Karpas-422 (cell line): ENCODE data around the gene LTO1. TPM values are rescaled to one million over a fixed set of nuclear protein-coding genes. Genes with fewer than 3 reads are reported as not detected.
"Not testable (repeated sequence)": the region's sequence is repeated elsewhere in the genome, so short reads cannot be mapped to it uniquely, and the experiment has no call there.

Source experiments
- DNase-seq: peaks from one replicate; pipeline ENCODE4 v3.0.0-alpha.2; 2015
- H2AFZ ChIP-seq: fragments of 200-600 bp; sonication (generic); 2 replicates; pipeline ENCODE4 v1.6.1; 2014; ENCODE audit warnings: antibody characterized with exemption, low read length, mixed read lengths
- H3K27ac ChIP-seq: fragments of 200-600 bp; sonication (generic); 2 replicates; pipeline ENCODE4 v1.5.1; 2014; ENCODE audit warnings: mild to moderate bottlenecking, low read length, moderate library complexity
- H3K27me3 ChIP-seq: fragments of 200-600 bp; sonication (generic); 2 replicates; pipeline ENCODE4 v1.6.1; 2014; ENCODE audit warnings: low read length, mixed read lengths
- H3K36me3 ChIP-seq: fragments of 200-600 bp; sonication (generic); 2 replicates; pipeline ENCODE4 v1.6.1; 2014; ENCODE audit warnings: low read length, mixed read lengths; ENCODE audit not compliant: insufficient read depth
- H3K4me1 ChIP-seq: fragments of 200-600 bp; sonication (generic); 2 replicates; pipeline ENCODE4 v1.6.1; 2014; ENCODE audit warnings: mild to moderate bottlenecking, low read length, mixed read lengths
- H3K4me2 ChIP-seq: fragments of 200-600 bp; sonication (generic); 2 replicates; pipeline ENCODE4 v1.6.1; 2014; ENCODE audit warnings: low read length, low read depth, mild to moderate bottlenecking; ENCODE audit not compliant: poor library complexity, severe bottlenecking
- H3K4me3 ChIP-seq: fragments of 200-600 bp; sonication (generic); 2 replicates; pipeline ENCODE4 v1.5.1; 2014; ENCODE audit warnings: mild to moderate bottlenecking, antibody characterized with exemption, low read length, mixed read lengths
- H3K79me2 ChIP-seq: fragments of 200-600 bp; sonication (generic); 2 replicates; pipeline ENCODE4 v1.6.1; 2014; ENCODE audit warnings: mild to moderate bottlenecking, low read length, mixed read lengths
- H3K9ac ChIP-seq: fragments of 200-600 bp; sonication (generic); 2 replicates; pipeline ENCODE4 v1.6.0; 2014; ENCODE audit warnings: low read length
- H3K9me2 ChIP-seq: fragments of 200-600 bp; sonication (generic), shearing (Covaris generic); replicated peaks from 2 replicates; pipeline ENCODE4 v1.6.0; 2014; ENCODE audit warnings: mild to moderate bottlenecking, low read length, moderate library complexity; ENCODE audit not compliant: insufficient read depth
- H3K9me3 ChIP-seq: fragments of 300-700, 200-600 bp; sonication (generic); 2 replicates; pipeline ENCODE4 v1.6.1; 2014; ENCODE audit warnings: low read length, mixed read lengths
- H4K20me1 ChIP-seq: fragments of 200-600 bp; sonication (generic); 2 replicates; pipeline ENCODE4 v1.6.1; 2014; ENCODE audit warnings: mild to moderate bottlenecking, antibody characterized with exemption, low read length, low read depth; ENCODE audit not compliant: insufficient read depth
- total RNA-seq: library from RNA; depleted of rRNA; stranded (reverse); fragments of >200 nt; shearing (Covaris generic); gene quantifications from 2 replicates; pipeline ENCODE4 v1.2.3, GENCODE V29; 2014; ENCODE audit warnings: low replicate concordance

LTO1 gene
- total RNA-seq, 1 experiment from 2014 or later = 26.2 TPM

DNA sequence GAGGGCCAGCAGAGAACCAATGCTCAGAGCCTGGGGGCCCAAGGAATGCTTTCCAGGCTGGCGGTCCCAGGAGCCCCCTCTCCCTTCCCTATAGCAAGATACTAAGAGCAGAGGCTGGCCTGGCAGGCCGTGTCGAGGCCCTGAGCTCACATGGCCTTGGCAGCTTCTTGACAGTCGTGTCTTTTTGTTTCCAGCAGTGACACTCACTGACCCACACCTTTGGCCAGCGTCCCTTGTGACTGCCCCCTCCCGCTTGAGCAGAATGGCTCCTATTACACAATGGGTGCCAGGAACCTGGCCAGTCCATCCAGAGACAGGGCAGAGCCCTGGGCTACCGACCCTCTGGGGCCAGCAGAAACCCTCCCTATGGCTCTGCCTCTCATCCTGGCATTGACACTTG is 40.6 kb downstream of the LTO1 start:
- Histone ChIP-seq H3K27me3 (no peaks in the 10 kb centered on the region), H3K36me3 (no peaks in the 10 kb centered on the region), H3K27ac (no peak overlapping the region), H3K9me3 (no peaks in the 10 kb centered on the region), H3K4me2 (no peak overlapping the region), H3K9me2 (no peaks in the 10 kb centered on the region), H3K9ac (no peak overlapping the region), H3K4me3 (no peak overlapping the region), H4K20me1 (no peaks in the 10 kb centered on the region), H3K4me1 (no peaks in the 10 kb centered on the region), H2AFZ (no peak overlapping the region), H3K79me2 (no peaks in the 10 kb centered on the region)
- DNase-seq = no peak

DNA sequence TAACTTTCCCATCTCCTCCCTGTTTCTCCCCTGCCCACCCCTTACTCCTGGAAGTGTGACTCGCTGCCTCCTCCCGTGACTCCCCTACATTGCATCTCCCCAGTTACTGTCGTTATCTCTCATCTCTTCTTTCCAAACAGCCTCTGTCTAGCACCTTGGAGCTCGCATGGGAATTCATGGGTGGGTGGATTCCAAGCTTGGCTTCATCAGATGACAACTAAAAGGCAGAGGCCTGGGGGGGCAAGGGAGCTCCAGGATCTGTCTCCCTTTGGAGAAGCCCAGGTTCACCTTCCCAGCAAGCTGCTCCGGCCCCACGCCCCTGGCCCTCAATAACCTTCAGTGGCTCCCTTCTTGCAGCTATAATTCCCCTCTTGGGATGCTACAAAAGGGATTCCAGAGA is 41.1 kb downstream of the LTO1 start:
- no peak overlapping the region for H3K27ac ChIP-seq
- no peak overlapping the region for H3K9ac ChIP-seq
- H3K9me3 ChIP-seq = no peaks in the 10 kb centered on the region
- no peak overlapping the region for H3K4me2 ChIP-seq
- H4K20me1 ChIP-seq = no peaks in the 10 kb centered on the region
- no peaks in the 10 kb centered on the region for H3K9me2 ChIP-seq
- no peaks in the 10 kb centered on the region for H3K79me2 ChIP-seq
- no peaks in the 10 kb centered on the region for H3K36me3 ChIP-seq
- H3K27me3 ChIP-seq = no peaks in the 10 kb centered on the region
- no peak for DNase-seq
- H3K4me1 ChIP-seq = no peaks in the 10 kb centered on the region
- no peak overlapping the region for H2AFZ ChIP-seq
- no peak overlapping the region for H3K4me3 ChIP-seq

DNA sequence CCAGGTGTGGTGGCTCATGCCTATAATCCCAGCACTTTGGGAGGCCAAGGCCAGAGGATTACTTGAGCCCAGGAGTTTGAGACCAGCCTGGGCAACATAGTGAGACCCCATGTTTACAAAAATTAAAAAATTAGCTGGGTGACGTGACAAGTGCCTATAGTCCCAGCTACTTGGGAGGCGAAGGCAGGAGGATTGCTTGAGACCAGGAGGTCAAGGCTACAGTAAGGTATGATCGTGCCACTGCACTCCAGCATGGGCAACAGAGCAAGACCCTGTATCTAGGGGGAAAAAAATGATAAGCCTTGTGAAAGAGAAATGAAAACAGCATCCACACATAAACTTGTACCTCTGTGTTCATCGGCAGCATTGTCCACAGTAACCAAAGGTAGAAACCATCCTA is 42.3 kb downstream of the LTO1 start:
- Histone ChIP-seq H3K4me3 (no peak overlapping the region), H3K9ac (no peak overlapping the region), H3K9me3 (no peaks in the 10 kb centered on the region), H3K4me1 (no peaks in the 10 kb centered on the region), H3K79me2 (no peaks in the 10 kb centered on the region), H3K9me2 (no peaks in the 10 kb centered on the region), H3K27me3 (no peaks in the 10 kb centered on the region), H3K36me3 (no peaks in the 10 kb centered on the region), H2AFZ (no peak overlapping the region), H3K27ac (no peak overlapping the region), H3K4me2 (no peak overlapping the region), H4K20me1 (no peaks in the 10 kb centered on the region)
- no peak for DNase-seq

DNA sequence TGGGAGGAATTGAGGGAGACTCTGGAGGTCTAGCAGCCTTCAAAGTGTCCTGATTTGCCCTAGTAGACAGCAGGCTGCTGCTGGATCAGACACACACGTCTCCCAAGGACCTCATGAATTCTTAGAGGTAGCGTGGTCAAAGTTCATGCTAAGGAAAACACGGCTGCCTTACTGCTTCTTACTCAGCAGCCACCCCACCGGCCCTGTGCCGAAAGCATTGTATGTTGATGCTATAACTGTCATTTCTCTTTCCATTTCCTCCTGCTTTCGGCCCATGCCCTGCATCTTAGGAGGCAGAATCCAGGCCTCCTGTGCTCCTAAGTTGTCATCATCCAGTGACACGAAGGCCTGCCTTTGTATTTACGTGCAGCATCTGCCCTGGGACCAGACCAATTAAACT is 44.7 kb downstream of the LTO1 start:
- Histone ChIP-seq H3K27me3 (no peaks in the 10 kb centered on the region), H3K4me1 (no peaks in the 10 kb centered on the region), H3K79me2 (no peaks in the 10 kb centered on the region), H3K9me3 (no peaks in the 10 kb centered on the region), H3K9me2 (no peaks in the 10 kb centered on the region), H2AFZ (no peak overlapping the region), H3K36me3 (no peaks in the 10 kb centered on the region), H4K20me1 (no peaks in the 10 kb centered on the region), H3K9ac (no peak overlapping the region), H3K4me2 (no peak overlapping the region), H3K4me3 (no peak overlapping the region), H3K27ac (no peak overlapping the region)
- no peak for DNase-seq

DNA sequence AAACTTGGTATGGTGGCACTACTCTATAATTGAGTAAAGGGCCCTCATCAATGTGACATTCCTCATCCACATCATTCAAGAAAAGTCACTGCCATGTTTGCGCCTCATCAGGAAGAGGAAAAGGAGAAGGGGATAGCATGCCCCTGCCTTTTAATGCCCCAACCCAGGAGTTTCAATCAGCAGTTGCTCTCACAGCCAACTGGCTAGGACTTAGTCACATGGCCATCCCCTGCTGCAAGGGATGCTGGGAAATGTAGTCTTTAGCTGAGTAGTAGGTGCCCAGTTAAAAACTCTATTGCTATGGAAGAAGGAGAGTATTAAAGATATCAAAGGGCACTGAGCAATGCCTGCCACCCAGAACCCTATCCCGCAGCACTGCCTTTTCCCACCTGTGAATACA is 45.1 kb downstream of the LTO1 start:
- Histone ChIP-seq H3K27ac (no peak overlapping the region), H3K27me3 (no peaks in the 10 kb centered on the region), H3K9ac (no peak overlapping the region), H3K79me2 (no peaks in the 10 kb centered on the region), H2AFZ (no peak overlapping the region), H3K36me3 (no peaks in the 10 kb centered on the region), H3K4me2 (no peak overlapping the region), H3K4me3 (no peak overlapping the region), H3K9me2 (no peaks in the 10 kb centered on the region), H3K9me3 (no peaks in the 10 kb centered on the region), H4K20me1 (no peaks in the 10 kb centered on the region), H3K4me1 (no peaks in the 10 kb centered on the region)
- DNase-seq = peak; percentile 69

DNA sequence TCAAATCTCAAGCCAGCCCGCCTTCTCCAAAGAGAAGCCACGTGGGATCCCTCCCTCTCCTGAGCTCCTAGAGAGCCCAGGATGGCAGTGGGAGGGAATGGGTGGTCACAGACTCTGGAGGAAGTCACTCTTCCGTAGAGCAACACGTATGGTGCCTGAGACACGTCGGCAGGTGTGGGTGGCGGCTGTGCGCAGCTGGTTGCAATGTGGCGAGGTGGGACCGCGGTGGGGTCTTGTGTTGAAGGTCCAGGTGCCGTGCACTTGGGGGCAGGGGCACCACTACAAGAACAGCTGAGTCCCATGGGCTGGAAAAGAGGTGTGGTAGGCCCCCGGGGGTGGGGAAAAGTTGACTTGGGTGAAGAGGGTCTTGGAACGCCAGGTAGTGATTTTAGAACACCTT is 47.6 kb downstream of the LTO1 start:
- no peaks in the 10 kb centered on the region for H3K79me2 ChIP-seq
- no peaks in the 10 kb centered on the region for H3K36me3 ChIP-seq
- no peak overlapping the region for H3K4me2 ChIP-seq
- no peaks in the 10 kb centered on the region for H4K20me1 ChIP-seq
- no peak for DNase-seq
- no peaks in the 10 kb centered on the region for H3K9me3 ChIP-seq
- no peak overlapping the region for H3K27ac ChIP-seq
- H3K9me2 ChIP-seq = no peaks in the 10 kb centered on the region
- no peaks in the 10 kb centered on the region for H3K4me1 ChIP-seq
- H3K27me3 ChIP-seq = no peaks in the 10 kb centered on the region
- H3K9ac ChIP-seq = no peak overlapping the region
- no peak overlapping the region for H3K4me3 ChIP-seq
- H2AFZ ChIP-seq = no peak overlapping the region

DNA sequence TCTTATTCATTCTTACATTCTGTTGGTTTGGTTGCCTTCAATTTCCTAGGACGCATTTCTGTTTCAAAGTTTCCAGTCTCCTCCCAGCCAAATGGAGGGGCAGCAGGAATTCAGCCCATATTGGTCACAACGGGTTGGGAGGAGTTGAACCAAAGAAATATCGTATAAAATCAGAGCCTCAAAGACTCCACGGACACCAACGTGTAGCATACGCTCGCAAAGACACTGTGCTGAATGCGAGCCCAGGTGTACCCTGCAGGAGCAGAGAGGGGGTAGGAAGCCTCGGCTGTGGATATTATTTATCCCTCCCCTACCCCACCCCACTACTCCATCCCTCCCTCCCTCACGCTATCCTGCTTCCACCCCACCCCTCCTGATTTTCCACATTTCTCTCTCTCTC is 49.7 kb downstream of the LTO1 start:
- DNase-seq = no peak
- no peaks in the 10 kb centered on the region for H3K36me3 ChIP-seq
- H3K79me2 ChIP-seq = no peaks in the 10 kb centered on the region
- no peak overlapping the region for H3K9ac ChIP-seq
- H3K27ac ChIP-seq = no peak overlapping the region
- H3K4me1 ChIP-seq = no peaks in the 10 kb centered on the region
- no peaks in the 10 kb centered on the region for H4K20me1 ChIP-seq
- H2AFZ ChIP-seq = no peak overlapping the region
- H3K9me3 ChIP-seq = no peaks in the 10 kb centered on the region
- no peaks in the 10 kb centered on the region for H3K27me3 ChIP-seq
- H3K4me3 ChIP-seq = no peak overlapping the region
- no peak overlapping the region for H3K4me2 ChIP-seq
- H3K9me2 ChIP-seq = no peaks in the 10 kb centered on the region

DNA sequence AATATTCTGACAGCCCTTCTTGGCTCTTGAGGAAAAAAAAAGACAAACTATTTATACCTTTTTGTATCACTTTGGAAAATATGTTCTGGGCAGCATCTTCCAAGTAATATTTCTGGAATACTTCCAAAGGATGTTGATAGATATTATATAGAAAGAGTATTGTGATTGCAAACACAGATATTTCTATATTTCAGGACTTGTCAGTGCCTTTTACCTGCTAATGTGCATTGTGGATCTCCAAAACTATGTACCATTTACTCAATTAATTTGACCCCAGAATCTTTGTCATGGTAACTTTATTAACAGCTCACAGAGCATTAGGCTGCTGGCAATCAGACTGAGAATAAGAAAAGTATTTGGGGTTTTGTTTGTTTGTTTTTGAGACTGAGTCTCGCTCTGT is 50.9 kb downstream of the LTO1 start:
- H3K79me2 ChIP-seq = no peaks in the 10 kb centered on the region
- H2AFZ ChIP-seq = no peak overlapping the region
- no peaks in the 10 kb centered on the region for H4K20me1 ChIP-seq
- H3K4me3 ChIP-seq = no peak overlapping the region
- H3K9me2 ChIP-seq = no peaks in the 10 kb centered on the region
- H3K9ac ChIP-seq = no peak overlapping the region
- H3K4me1 ChIP-seq = no peaks in the 10 kb centered on the region
- no peak overlapping the region for H3K27ac ChIP-seq
- no peak overlapping the region for H3K4me2 ChIP-seq
- no peaks in the 10 kb centered on the region for H3K9me3 ChIP-seq
- no peaks in the 10 kb centered on the region for H3K36me3 ChIP-seq
- no peaks in the 10 kb centered on the region for H3K27me3 ChIP-seq
- no peak for DNase-seq

DNA sequence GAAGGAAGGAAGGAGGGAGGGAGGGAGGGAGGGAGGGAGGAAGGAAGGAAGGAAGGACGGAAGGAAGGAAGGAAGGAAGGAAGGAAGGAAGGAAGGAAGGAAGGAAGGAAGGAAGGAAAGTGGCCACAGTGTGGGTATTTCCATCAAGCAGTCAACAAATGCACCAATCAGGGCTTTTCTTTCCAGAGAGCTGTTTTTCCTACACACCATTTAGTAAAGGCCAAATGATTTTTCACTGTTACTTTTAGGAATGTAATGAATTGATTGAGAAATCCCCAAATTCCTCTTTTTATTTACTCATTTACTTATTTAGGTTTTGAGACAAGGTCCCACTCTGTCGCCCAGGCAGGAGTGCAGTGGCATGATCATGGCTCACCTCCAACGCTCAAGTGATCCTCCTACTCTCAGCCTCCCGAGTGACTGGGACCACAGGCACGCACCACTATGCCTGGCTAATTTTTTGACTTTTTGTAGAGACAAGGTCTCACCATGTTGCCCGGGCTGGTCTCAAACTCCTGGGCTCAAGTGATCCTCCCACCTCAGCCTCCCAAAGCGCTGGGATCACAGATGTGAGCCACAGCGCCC is 53.0 kb downstream of the LTO1 start:
- not testable (repeated sequence) for H3K9me2 ChIP-seq, H3K4me2 ChIP-seq, H3K9ac ChIP-seq, H3K9me3 ChIP-seq, H2AFZ ChIP-seq, H3K36me3 ChIP-seq, H3K27ac ChIP-seq, H3K79me2 ChIP-seq, H4K20me1 ChIP-seq, H3K27me3 ChIP-seq, H3K4me3 ChIP-seq, H3K4me1 ChIP-seq, DNase-seq
